Measurements from ENCODE around the gene STK35.

- TF ChIP-seq, protein P1, sequence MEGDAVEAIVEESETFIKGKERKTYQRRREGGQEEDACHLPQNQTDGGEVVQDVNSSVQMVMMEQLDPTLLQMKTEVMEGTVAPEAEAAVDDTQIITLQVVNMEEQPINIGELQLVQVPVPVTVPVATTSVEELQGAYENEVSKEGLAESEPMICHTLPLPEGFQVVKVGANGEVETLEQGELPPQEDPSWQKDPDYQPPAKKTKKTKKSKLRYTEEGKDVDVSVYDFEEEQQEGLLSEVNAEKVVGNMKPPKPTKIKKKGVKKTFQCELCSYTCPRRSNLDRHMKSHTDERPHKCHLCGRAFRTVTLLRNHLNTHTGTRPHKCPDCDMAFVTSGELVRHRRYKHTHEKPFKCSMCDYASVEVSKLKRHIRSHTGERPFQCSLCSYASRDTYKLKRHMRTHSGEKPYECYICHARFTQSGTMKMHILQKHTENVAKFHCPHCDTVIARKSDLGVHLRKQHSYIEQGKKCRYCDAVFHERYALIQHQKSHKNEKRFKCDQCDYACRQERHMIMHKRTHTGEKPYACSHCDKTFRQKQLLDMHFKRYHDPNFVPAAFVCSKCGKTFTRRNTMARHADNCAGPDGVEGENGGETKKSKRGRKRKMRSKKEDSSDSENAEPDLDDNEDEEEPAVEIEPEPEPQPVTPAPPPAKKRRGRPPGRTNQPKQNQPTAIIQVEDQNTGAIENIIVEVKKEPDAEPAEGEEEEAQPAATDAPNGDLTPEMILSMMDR (IDR thresholded peaks at IDR 0.05; ENCODE audit: low read length) = no peak
- no peak for TF ChIP-seq EZH2 (IDR thresholded peaks at IDR 0.05; ENCODE audit: borderline replicate concordance, low read length)
Observed at GRCh38 chr20:2109425-2110210, 8.0 kb downstream of the STK35 start.

All from OCI-LY1 (cell line).